GM19397 (cell line): Measurements from ENCODE around the gene CYP2B6.
"Not testable (repeated sequence)": the region's sequence is repeated elsewhere in the genome, so short reads cannot be mapped to it uniquely, and the experiment has no call there.

Experiments used
- ATAC-seq: cut with Tn5 transposase; IDR thresholded peaks from one replicate; pipeline ENCODE4 v1.9.1; 2021; ENCODE audit warnings: mild to moderate bottlenecking, moderate library complexity; ENCODE audit not compliant: unreplicated experiment

The CYP2B6 gene

DNA sequence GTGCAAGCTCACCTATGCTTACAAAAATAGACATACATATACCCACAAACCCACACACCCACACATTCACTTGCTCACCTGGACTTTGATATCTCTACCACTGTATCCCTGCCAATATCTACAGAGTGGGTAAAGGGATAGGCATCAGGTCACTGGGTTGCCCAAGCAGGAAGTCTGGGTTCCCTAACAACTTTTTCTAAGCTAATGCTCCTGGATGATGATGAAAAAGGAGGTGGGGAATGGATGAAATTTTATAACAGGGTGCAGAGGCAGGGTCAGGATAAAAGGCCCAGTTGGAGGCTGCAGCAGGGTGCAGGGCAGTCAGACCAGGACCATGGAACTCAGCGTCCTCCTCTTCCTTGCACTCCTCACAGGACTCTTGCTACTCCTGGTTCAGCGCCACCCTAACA lies at the start of gene CYP2B6:
TSS of gene CYP2B6 (plus strand) at position 311 of the 410 bp plus-strand sequence. CDS start at position 335, 24 bp downstream.
- no peak for ATAC-seq

DNA sequence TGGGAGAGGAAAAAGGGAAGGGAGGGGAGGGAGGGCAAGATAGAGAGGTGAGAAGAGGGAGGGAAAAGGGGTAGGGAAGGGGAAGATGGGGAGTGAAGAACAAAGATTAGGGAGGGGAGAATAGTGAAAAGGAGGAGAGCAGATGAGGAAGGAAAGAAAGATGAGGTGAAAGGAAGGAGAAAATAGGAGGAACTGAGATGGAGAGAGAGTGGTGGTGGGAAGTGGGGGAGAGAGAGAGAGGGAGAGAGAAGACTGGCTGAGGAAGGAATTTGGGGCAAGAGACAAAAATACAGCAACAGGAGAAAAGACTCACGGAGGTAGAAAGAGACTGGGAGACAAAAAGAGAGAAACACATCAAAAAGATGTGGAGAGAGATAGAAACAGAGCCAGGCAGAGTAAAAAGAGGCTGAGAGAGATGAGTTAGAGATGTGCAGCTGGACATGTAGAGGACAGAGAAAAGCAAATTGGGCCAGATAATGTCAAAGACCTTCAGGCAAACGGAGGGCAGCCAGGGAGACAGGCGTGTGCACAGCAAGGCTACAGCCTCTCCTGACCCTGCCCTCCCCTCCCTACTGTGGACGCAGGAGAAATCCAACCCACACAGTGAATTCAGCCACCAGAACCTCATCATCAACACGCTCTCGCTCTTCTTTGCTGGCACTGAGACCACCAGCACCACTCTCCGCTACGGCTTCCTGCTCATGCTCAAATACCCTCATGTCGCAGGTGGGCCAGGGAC lies 49.4 kb upstream of the CYP2B6 start:
- no peak for ATAC-seq

DNA sequence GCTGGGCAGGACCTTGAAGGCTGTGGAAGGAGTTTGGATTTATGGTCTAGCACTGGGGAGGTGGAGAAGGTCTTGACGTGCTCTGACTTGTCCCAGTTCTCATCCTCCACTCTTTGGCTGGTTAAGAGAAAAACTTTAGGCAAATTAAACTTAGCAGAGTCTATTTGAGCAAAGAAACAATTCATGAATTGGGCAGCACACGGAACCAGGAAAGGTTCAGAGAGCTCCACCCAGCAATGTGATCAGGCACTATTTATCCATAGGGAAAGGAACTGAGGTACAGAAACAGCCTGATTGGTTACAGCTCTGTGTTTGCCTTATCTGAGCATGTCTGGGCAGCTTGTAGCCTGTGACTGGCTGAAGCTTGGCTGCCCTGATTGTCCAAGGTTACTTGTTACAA lies 45.4 kb upstream of the CYP2B6 start:
- no peak for ATAC-seq

DNA sequence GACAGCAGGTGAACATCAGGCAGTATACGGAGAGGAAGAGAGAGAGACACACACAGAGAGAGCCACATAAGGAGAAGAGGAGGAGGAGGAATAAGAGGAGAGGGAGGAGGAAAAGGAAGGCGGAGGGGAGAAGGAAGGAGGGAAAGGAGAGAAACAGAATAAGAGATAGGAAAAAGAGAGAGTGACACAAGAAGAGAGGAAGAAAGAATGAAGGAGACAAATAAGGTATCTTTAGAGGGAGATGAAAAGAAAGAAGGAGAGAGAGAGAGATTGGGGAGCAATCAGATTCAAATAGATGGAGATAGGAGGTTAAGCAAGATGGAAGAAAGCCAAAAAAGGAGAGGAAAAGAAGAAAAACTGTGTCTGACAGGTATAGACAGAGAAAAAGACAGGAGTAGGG lies 44.0 kb upstream of the CYP2B6 start:
- no peak for ATAC-seq

DNA sequence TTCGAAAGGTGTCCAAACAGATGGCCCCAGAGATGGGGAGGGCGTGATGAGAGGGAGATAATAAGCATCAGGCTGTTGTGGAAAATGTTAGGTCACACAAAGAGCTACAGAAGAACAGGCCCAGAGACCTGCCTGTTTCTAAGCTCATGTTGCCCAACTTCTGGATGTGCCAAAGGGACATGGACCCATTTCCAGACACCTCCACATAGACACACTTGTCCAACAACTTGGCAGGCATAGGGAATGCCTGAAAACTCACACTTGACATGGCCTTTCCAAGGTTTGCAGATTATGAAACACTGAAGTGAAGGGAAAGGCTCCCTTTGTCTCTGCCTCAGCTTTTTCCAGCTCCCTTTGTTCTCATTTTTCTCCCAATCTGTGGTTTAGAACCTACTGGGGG lies 43.5 kb upstream of the CYP2B6 start:
- no peak for ATAC-seq

GRCh38 chr19:40948580-40949299 lies 42.3 kb upstream of the CYP2B6 start:
- no peak for ATAC-seq

DNA sequence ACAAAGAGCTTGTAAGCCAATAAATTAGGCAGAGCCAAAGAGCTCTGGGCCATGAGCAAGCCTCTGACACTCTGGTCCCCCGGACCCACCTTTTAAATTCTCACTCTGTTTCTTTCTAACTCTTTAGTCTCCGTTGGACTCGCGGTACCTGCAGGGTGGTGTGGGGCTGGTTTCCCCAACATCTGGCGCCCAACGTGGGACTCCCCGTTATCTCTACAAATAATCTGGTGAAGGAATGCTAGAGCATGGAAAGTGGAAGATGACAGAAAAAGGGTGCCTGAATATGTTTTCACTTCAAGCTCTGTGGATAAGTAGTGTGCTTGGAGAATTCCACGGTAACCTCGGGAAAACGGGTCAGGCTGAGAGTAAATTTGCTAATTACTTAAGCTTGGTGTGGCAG lies 36.5 kb upstream of the CYP2B6 start:
- no peak for ATAC-seq

DNA sequence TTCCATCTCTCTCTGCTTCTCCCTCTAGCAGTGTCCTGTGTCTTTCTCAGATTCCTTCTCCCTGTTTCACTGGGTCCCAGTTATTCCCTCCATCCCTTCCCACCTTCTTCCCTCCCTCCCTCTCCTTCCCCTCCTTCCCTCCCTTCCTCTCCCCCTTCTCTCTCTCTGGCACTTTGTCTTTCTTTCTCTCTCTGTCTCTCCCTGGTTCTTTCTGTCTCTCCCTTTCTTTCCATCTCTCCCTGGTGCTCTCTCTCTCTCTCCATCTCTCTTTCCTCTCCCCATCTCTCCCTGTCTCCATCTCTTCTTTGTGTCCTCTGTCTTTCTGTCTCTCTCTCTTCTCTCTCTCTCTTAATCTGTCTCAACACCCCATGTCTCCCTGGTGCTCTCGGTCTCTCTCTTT lies 31.7 kb upstream of the CYP2B6 start:
- ATAC-seq: no peak

GRCh38 chr19:40960062-40960685 lies 30.9 kb upstream of the CYP2B6 start:
- ATAC-seq: no peak

GRCh38 chr19:40960780-40961179 lies 30.3 kb upstream of the CYP2B6 start:
- ATAC-seq: no peak

GRCh38 chr19:40962460-40962961 lies 28.6 kb upstream of the CYP2B6 start:
- no peak for ATAC-seq

GRCh38 chr19:40964361-40964760 lies 26.7 kb upstream of the CYP2B6 start:
- not testable (repeated sequence) for ATAC-seq

- ATAC-seq: not testable (repeated sequence)
Observed at GRCh38 chr19:40965351-40965750, 25.7 kb upstream of the CYP2B6 start.

- not testable (repeated sequence) for ATAC-seq
Observed at GRCh38 chr19:40966591-40966990, 24.5 kb upstream of the CYP2B6 start.

DNA sequence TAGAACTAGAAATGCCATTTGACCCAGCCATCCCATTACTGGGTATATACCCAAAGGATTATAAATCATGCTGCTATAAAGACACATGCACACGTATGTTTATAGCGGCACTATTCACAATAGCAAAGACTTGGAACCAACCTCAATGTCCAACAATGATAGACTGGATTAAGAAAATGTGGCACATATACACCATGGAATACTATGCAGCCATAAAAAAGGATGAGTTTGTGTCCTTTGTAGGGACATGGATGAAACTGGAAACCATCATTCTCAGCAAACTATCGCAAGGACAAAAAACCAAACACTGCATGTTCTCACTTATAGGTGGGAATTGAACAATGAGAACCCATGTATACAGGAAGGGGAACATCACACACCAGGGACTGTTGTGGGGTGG lies 23.0 kb upstream of the CYP2B6 start:
- not testable (repeated sequence) for ATAC-seq

- not testable (repeated sequence) for ATAC-seq
Observed at GRCh38 chr19:40969721-40970120, 21.4 kb upstream of the CYP2B6 start.

- not testable (repeated sequence) for ATAC-seq
Observed at GRCh38 chr19:40970396-40971345, 20.4 kb upstream of the CYP2B6 start.

GRCh38 chr19:40974633-40975037 lies 16.4 kb upstream of the CYP2B6 start:
- no peak for ATAC-seq

- ATAC-seq: no peak
Observed at GRCh38 chr19:40976134-40976533, 14.9 kb upstream of the CYP2B6 start.

DNA sequence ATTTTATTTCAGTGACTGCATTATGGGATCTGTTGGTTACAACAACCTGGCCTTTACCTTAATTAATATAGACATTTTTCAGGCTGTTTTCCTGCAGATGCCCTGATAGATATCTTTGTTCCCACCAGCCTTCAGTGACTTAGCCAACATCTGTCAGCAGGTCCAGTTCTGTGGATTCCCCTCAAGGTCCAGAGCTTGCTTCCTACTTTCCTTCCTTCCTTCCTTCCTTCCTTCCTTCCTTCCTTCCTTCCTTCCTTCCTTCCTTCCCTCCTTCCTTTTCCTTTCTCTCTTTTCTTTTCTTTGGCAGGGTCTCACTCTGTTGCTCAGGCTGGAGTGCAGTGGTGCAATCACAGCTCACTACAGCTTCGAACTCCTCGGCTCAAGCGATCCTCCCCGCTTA lies 14.4 kb upstream of the CYP2B6 start:
- no peak for ATAC-seq
